ENCODE data around the gene TRIO.

TRIO gene

DNA sequence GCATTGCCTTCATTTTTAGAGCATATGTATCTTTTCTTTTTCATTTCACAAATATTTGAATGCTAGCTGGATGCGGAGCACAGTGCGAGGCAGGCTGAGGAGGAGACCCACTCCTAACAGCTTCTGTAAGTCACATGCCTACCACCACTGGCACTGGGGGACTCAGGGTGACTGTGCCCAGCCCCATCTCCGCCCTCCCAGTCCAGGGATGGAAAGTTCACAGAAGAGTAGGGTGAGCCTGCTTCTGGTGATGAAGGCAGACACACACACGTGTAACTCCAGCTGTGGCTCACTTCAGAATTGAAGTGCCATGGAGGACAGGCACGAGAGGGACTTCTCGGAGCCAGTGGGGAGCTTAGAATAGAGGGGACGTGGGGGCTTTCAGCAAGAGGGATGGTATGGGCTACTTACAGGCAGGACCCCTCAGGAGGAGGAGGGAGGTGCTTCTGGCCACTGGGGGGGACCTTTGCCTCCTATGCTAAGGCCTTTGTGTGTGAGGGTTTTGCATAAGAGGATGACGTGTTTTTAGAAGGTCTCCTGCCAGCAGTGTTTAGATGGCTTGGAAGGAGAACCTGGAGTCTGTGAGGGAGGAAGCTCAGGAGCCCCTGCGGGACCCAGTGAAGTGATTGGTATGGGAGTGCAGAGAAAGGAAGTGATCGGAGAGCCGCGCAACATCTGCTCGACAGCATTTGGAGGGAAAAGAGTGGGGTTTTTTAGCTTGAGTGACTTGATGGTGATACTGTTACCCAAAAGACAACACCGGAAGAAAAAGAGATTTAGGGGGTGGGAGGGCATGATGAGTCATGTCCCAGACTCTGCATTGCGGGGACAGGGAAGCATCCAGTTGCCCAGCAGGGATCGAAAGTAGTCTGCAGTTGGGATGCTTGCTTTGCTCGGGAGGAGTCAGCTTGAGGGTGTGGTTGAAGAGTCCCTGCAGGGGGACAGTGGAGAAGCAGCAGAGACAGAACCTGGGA, 274.9 kb downstream of the TRIO start:
- Histone ChIP-seq H3K79me2 (no peaks in the 10 kb centered on the region), H3K4me1 (no peaks in the 10 kb centered on the region), H3K27ac (no peak overlapping the region), H3K9me3 (ENCODE audit: control insufficient read depth, low read length) (no peaks in the 10 kb centered on the region), H3K4me3 (ENCODE audit: low read depth, low read length) (no peak overlapping the region), H3K4me2 (ENCODE audit: low read length) (no peak overlapping the region), H3K27me3 (ENCODE audit: control insufficient read depth, insufficient read depth, low read length) (no peaks in the 10 kb centered on the region), H3K36me3 (ENCODE audit: control insufficient read depth, insufficient read depth, low read length) (no peaks in the 10 kb centered on the region), H3K9ac (no peak overlapping the region), H2AFZ (no peak overlapping the region)
- TF ChIP-seq, protein P1, sequence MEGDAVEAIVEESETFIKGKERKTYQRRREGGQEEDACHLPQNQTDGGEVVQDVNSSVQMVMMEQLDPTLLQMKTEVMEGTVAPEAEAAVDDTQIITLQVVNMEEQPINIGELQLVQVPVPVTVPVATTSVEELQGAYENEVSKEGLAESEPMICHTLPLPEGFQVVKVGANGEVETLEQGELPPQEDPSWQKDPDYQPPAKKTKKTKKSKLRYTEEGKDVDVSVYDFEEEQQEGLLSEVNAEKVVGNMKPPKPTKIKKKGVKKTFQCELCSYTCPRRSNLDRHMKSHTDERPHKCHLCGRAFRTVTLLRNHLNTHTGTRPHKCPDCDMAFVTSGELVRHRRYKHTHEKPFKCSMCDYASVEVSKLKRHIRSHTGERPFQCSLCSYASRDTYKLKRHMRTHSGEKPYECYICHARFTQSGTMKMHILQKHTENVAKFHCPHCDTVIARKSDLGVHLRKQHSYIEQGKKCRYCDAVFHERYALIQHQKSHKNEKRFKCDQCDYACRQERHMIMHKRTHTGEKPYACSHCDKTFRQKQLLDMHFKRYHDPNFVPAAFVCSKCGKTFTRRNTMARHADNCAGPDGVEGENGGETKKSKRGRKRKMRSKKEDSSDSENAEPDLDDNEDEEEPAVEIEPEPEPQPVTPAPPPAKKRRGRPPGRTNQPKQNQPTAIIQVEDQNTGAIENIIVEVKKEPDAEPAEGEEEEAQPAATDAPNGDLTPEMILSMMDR (IDR thresholded peaks at IDR 0.05) = no peak

DNA sequence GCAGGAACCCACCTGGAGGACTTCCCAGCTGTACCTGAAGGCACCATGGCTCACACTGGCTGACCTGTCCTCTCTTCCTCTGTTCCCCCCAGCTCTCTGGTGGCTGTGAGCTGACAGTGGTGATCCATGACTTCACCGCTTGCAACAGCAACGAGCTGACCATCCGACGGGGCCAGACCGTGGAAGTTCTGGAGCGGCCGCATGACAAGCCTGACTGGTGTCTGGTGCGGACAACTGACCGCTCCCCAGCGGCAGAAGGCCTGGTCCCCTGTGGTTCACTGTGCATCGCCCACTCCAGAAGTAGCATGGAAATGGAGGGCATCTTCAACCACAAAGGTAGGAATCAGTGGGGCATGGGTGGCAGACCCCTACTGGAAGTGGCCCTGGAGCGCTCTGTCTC, 276.5 kb downstream of the TRIO start:
- H3K27ac ChIP-seq = no peak overlapping the region
- no peaks in the 10 kb centered on the region for H3K9me3 ChIP-seq (ENCODE audit: control insufficient read depth, low read length)
- H3K4me2 ChIP-seq (ENCODE audit: low read length) = no peak overlapping the region
- TF ChIP-seq, protein P1 (IDR thresholded peaks at IDR 0.05) = no peak
- no peaks in the 10 kb centered on the region for H3K36me3 ChIP-seq (ENCODE audit: control insufficient read depth, insufficient read depth, low read length)
- H2AFZ ChIP-seq = no peak overlapping the region
- H3K4me1 ChIP-seq = no peaks in the 10 kb centered on the region
- H3K27me3 ChIP-seq (ENCODE audit: control insufficient read depth, insufficient read depth, low read length) = no peaks in the 10 kb centered on the region
- no peaks in the 10 kb centered on the region for H3K79me2 ChIP-seq
- no peak overlapping the region for H3K9ac ChIP-seq
- no peak overlapping the region for H3K4me3 ChIP-seq (ENCODE audit: low read depth, low read length)

- no peaks in the 10 kb centered on the region for H3K4me1 ChIP-seq
- H3K79me2 ChIP-seq = no peaks in the 10 kb centered on the region
- no peak overlapping the region for H3K4me3 ChIP-seq (ENCODE audit: low read depth, low read length)
- H3K27ac ChIP-seq = no peak overlapping the region
- H2AFZ ChIP-seq = no peak overlapping the region
- H3K27me3 ChIP-seq (ENCODE audit: control insufficient read depth, insufficient read depth, low read length) = no peaks in the 10 kb centered on the region
- no peak overlapping the region for H3K9ac ChIP-seq
- no peaks in the 10 kb centered on the region for H3K36me3 ChIP-seq (ENCODE audit: control insufficient read depth, insufficient read depth, low read length)
- H3K4me2 ChIP-seq (ENCODE audit: low read length) = no peak overlapping the region
- TF ChIP-seq, protein P1 (IDR thresholded peaks at IDR 0.05) = no peak
- no peaks in the 10 kb centered on the region for H3K9me3 ChIP-seq (ENCODE audit: control insufficient read depth, low read length)
Measured at GRCh38 chr5:14420101-14420811, 277.1 kb downstream of the TRIO start.

DNA sequence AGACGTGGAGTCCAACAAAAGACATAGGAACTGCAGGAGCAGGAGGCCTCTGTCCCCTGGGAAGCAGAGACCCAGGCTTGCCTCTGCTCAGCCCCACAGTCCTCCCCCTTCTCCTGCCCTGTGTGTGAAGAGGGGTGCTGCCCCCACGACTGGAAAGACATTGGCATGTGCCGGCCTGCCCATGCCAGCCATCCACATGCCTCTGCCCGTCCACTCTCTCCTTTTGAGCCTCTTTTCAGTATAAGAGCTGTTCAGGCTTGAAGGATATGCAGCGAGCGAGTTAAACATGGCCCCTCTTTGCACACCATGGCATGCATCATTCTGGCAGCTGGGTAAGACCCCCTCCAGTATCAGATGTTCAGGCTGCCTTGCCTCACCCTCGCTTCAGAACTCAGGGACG, 278.7 kb downstream of the TRIO start:
- H3K4me3 ChIP-seq (ENCODE audit: low read depth, low read length) = no peak overlapping the region
- no peaks in the 10 kb centered on the region for H3K9me3 ChIP-seq (ENCODE audit: control insufficient read depth, low read length)
- no peaks in the 10 kb centered on the region for H3K79me2 ChIP-seq
- no peaks in the 10 kb centered on the region for H3K4me1 ChIP-seq
- TF ChIP-seq, protein P1 (IDR thresholded peaks at IDR 0.05) = no peak
- no peak overlapping the region for H3K9ac ChIP-seq
- H3K27me3 ChIP-seq (ENCODE audit: control insufficient read depth, insufficient read depth, low read length) = no peaks in the 10 kb centered on the region
- H3K36me3 ChIP-seq (ENCODE audit: control insufficient read depth, insufficient read depth, low read length) = no peaks in the 10 kb centered on the region
- no peak overlapping the region for H2AFZ ChIP-seq
- H3K27ac ChIP-seq = no peak overlapping the region
- no peak overlapping the region for H3K4me2 ChIP-seq (ENCODE audit: low read length)
